ENCODE measurements around the gene DIPK1C.
"Not testable (repeated sequence)": the region's sequence is repeated elsewhere in the genome, so short reads cannot be mapped to it uniquely, and the experiment has no call there.

The DIPK1C gene

GRCh38 chr18:74457043-74457724 lies at the start of gene DIPK1C:
TSS of gene DIPK1C (minus strand) at chr18:74457308. CDS start at chr18:74457259, 49 bp downstream.
- DNase-seq (ENCODE audit: low spot score), result no peak

- DNase-seq (ENCODE audit: low spot score), result no peak
Measured at GRCh38 chr18:74506448-74507084, 49.5 kb upstream of the DIPK1C start.

- DNase-seq (ENCODE audit: low spot score), result no peak
Measured at GRCh38 chr18:74505776-74506175, 48.7 kb upstream of the DIPK1C start.

- no peak for DNase-seq (ENCODE audit: low spot score)
Measured at GRCh38 chr18:74503137-74503536, 46.0 kb upstream of the DIPK1C start.

- no peak for DNase-seq (ENCODE audit: low spot score)
Measured at GRCh38 chr18:74501386-74501785, 44.3 kb upstream of the DIPK1C start.

GRCh38 chr18:74500774-74501173 lies 43.7 kb upstream of the DIPK1C start:
- not testable (repeated sequence) for DNase-seq (ENCODE audit: low spot score)

GRCh38 chr18:74500372-74500771 lies 43.3 kb upstream of the DIPK1C start:
- DNase-seq (ENCODE audit: low spot score), result no peak

- DNase-seq (ENCODE audit: low spot score), result peak; percentile 19
Measured at GRCh38 chr18:74499633-74500032, 42.5 kb upstream of the DIPK1C start.

GRCh38 chr18:74498712-74499627 lies 41.9 kb upstream of the DIPK1C start:
- no peak for DNase-seq (ENCODE audit: low spot score)

GRCh38 chr18:74497778-74498177 lies 40.7 kb upstream of the DIPK1C start:
- DNase-seq (ENCODE audit: low spot score), result no peak

GRCh38 chr18:74497324-74497676 lies 40.2 kb upstream of the DIPK1C start:
- DNase-seq (ENCODE audit: low spot score), result no peak

GRCh38 chr18:74496508-74497323 lies 39.6 kb upstream of the DIPK1C start:
- peak; percentile 64 for DNase-seq (ENCODE audit: low spot score)

GRCh38 chr18:74495581-74496507 lies 38.7 kb upstream of the DIPK1C start, which contains the start of gene CNDP2:
TSS of gene CNDP2 (plus strand) at chr18:74496363. CDS start at chr18:74499974, 3,611 bp downstream.
- DNase-seq (ENCODE audit: low spot score), result peak; percentile 99

- no peak for DNase-seq (ENCODE audit: low spot score)
Measured at GRCh38 chr18:74494514-74494913, 37.4 kb upstream of the DIPK1C start.

GRCh38 chr18:74493689-74494088 lies 36.6 kb upstream of the DIPK1C start:
- DNase-seq (ENCODE audit: low spot score), result peak; percentile 15

GRCh38 chr18:74492259-74492658 lies 35.2 kb upstream of the DIPK1C start:
- no peak for DNase-seq (ENCODE audit: low spot score)

GRCh38 chr18:74489676-74490075 lies 32.6 kb upstream of the DIPK1C start:
- DNase-seq (ENCODE audit: low spot score), result peak; percentile 31

- no peak for DNase-seq (ENCODE audit: low spot score)
Measured at GRCh38 chr18:74488864-74489263, 31.8 kb upstream of the DIPK1C start.

- no peak for DNase-seq (ENCODE audit: low spot score)
Measured at GRCh38 chr18:74488354-74488753, 31.2 kb upstream of the DIPK1C start.

- DNase-seq (ENCODE audit: low spot score), result no peak
Measured at GRCh38 chr18:74486119-74486849, 29.2 kb upstream of the DIPK1C start.

All from AG08395 (cell line).